ENCODE measurements around the gene AFF3. TPM values are rescaled to one million over a fixed set of nuclear protein-coding genes. Genes with fewer than 3 reads are reported as not detected.
"Not testable (repeated sequence)": the region's sequence is repeated elsewhere in the genome, so short reads cannot be mapped to it uniquely, and the experiment has no call there.

Gene AFF3
- total RNA-seq, 3 donors from 2014 or later, result 2.1 to 2.6 (median 2.2) TPM

DNA sequence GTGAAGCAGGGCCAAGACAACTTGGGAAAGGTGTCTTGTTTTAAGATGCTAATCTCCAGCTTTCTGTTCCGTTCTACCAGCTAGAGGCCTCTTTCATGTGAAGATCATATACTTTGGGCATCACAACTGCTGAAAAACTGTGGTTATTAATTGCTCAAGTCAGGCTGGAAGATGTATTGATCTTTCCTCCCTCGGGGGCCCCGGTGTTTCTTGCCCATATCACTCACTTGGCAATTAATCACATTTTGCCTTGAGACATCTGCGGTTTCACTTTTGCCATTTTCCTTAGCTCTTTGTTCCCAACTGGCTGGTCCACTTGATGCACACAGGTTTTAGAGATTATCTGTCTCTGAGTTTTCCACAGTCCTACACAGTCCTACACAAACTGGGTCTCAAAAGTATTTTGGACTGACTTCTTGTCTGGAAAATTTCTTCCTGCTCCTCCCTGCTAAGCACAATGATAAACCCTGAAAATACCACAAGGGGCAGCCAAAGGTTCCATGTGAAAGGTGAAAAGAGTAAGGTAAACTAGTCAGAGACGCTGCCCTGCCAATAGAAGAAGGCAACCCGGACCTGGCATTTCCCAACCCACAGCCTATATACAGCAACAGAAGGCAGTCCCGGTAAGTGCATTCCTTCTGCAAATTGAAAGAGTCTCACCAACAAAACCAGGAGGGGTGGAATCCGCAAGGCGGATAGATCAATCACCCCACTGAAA, 181.0 kb downstream of the AFF3 start:
- DNase-seq (no peak), ATAC-seq (no peak)
- Mint-ChIP-seq H3K36me3 (ENCODE audit: insufficient read depth) (peaks cover 3% of the 10 kb centered on the region), H3K9me3 (no peaks in the 10 kb centered on the region), H3K4me1 (ENCODE audit: low read depth) (peaks cover 2% of the 10 kb centered on the region), H3K4me3 (no peak overlapping the region), H3K27me3 (ENCODE audit: low read depth) (no peaks in the 10 kb centered on the region)

DNA sequence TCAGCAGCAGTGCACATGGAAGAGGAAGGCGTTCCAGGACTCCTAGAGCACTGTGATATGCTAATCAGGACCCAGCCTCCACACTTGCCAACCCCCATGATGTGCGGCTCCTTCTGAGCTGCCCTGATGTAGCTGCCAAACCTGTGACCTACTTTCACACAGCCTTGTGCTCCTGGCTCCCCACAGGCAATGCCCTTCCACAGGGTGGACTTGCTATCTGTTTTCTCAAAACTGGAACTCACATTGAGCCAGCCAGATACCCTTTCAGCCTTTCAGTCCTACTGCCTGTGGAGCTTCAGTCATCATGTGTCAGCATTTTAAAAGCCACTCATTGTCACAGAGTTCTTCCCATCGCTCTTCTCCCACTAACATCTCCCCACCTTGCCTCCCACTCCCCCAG, 181.6 kb downstream of the AFF3 start:
- no peaks in the 10 kb centered on the region for H3K9me3 Mint-ChIP-seq
- H3K36me3 Mint-ChIP-seq (ENCODE audit: insufficient read depth), result peaks cover 3% of the 10 kb centered on the region

DNA sequence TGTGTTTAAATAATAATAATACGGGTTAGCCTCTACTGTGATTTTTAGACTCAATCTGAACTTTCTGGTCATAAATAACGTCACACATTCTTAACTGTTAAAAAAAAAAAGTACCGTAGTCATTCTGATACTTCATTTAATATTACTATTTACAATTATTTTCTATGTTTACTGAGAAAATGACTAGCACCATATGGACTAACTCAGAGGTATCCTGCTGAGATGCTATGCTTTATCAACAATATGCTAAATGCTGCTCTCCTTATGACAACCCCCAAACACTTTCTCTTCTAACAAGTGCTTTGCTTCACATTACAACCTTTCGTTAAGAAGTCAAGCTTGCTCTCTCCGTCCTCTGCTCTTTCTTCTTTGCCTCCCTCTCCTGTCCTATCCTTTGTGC, 182.1 kb downstream of the AFF3 start:
- no peaks in the 10 kb centered on the region for H3K9me3 Mint-ChIP-seq
- H3K27me3 Mint-ChIP-seq (ENCODE audit: low read depth), result no peaks in the 10 kb centered on the region
- H3K36me3 Mint-ChIP-seq (ENCODE audit: insufficient read depth), result peaks cover 3% of the 10 kb centered on the region
- ATAC-seq (no peak), DNase-seq (no peak)
- H3K4me1 Mint-ChIP-seq (ENCODE audit: low read depth), result peaks cover 2% of the 10 kb centered on the region
- no peak overlapping the region for H3K4me3 Mint-ChIP-seq

More for the DNA sequence above, 181.6 kb downstream of the AFF3 start:
- no peak for DNase-seq
- no peak for ATAC-seq
- H3K4me1 Mint-ChIP-seq (ENCODE audit: low read depth), result peaks cover 2% of the 10 kb centered on the region
- no peak overlapping the region for H3K4me3 Mint-ChIP-seq
- no peaks in the 10 kb centered on the region for H3K27me3 Mint-ChIP-seq (ENCODE audit: low read depth)

- DNase-seq (no peak), ATAC-seq (no peak)
- H3K4me1 Mint-ChIP-seq (ENCODE audit: low read depth), result peaks cover 2% of the 10 kb centered on the region
- H3K27me3 Mint-ChIP-seq (ENCODE audit: low read depth), result no peaks in the 10 kb centered on the region
- peaks cover 3% of the 10 kb centered on the region for H3K36me3 Mint-ChIP-seq (ENCODE audit: insufficient read depth)
- H3K9me3 Mint-ChIP-seq, result no peaks in the 10 kb centered on the region
- no peak overlapping the region for H3K4me3 Mint-ChIP-seq
Observed at GRCh38 chr2:99959261-99960014, 183.0 kb downstream of the AFF3 start.

DNA sequence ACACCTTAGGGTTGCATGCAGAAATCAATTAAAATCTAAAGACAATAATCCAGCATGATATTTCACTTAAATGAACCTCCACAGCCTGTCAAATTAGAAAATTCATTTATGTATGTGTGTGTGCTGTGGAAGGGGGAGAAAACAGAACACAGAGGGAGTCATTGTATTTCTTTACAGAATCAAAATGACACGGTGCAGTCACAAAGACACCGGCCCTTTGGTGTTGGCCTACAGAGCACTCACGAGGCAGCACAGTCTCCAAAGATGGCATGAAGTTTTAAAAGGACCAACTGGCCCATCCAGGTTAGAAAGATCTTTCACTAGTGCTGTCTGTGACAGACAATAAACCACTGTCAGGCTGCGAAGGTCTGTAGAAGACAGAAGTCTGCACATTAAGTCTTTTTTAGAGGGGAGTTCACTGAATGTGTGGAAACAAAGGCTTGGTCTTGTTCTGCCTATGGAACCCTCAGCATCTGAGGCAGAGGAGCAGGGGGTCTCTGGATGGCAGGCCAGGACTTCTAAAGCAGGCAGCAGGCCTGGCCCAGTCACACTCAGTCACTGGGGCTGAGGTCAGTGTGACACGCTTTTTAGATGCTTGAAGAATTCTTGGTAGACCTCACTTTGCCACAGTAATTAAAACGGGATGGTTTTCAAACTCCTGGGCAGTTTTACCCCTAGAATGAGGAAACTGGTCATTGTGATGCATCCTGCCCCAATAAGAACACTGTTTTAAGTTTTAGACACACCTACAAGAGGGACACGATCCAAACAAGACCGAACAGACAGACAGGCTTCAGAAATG, 184.9 kb downstream of the AFF3 start:
- no peaks in the 10 kb centered on the region for H3K9me3 Mint-ChIP-seq
- H3K4me1 Mint-ChIP-seq (ENCODE audit: low read depth), result peaks cover 2% of the 10 kb centered on the region
- peaks cover 3% of the 10 kb centered on the region for H3K36me3 Mint-ChIP-seq (ENCODE audit: insufficient read depth)
- no peak overlapping the region for H3K4me3 Mint-ChIP-seq
- ATAC-seq, result no peak
- H3K27me3 Mint-ChIP-seq (ENCODE audit: low read depth), result no peaks in the 10 kb centered on the region
- no peak for DNase-seq

GRCh38 chr2:99956232-99957030, 186.0 kb downstream of the AFF3 start:
- no peak for ATAC-seq
- H3K36me3 Mint-ChIP-seq (ENCODE audit: insufficient read depth), result peaks cover 3% of the 10 kb centered on the region

DNA sequence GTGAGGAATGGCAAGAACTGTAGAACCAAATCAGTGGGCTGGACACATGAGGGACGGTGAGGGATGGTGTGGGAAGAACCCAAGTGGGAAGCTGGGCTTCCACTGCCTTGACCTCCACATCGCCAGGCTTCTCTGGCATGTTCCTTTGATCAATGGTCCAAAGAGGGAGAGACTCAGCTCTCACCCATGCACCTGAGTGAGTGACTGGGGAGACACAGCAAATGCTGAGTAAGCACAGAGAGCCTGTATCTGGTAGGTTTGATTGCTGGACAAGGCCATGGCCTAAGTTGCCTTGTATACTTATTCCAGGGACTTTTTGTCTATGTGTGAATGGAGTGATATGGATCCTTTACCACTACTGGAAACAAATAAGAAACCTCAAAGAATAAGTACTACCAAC, 188.6 kb downstream of the AFF3 start:
- Mint-ChIP-seq H3K36me3 (ENCODE audit: insufficient read depth) (peaks cover 3% of the 10 kb centered on the region), H3K4me1 (ENCODE audit: low read depth) (no peaks in the 10 kb centered on the region), H3K9me3 (no peaks in the 10 kb centered on the region), H3K27me3 (ENCODE audit: low read depth) (no peaks in the 10 kb centered on the region), H3K4me3 (no peak overlapping the region)
- ATAC-seq (no peak), DNase-seq (no peak)

More at GRCh38 chr2:99956232-99957030, 186.0 kb downstream of the AFF3 start:
- no peak for DNase-seq
- Mint-ChIP-seq H3K4me3 (no peak overlapping the region), H3K27me3 (ENCODE audit: low read depth) (no peaks in the 10 kb centered on the region), H3K4me1 (ENCODE audit: low read depth) (peaks cover 2% of the 10 kb centered on the region), H3K9me3 (no peaks in the 10 kb centered on the region)

GRCh38 chr2:99949963-99950362, 192.4 kb downstream of the AFF3 start:
- H3K4me3 Mint-ChIP-seq, result no peak overlapping the region
- H3K9me3 Mint-ChIP-seq, result no peaks in the 10 kb centered on the region
- ATAC-seq (no peak), DNase-seq (no peak)
- no peaks in the 10 kb centered on the region for H3K4me1 Mint-ChIP-seq (ENCODE audit: low read depth)
- peaks cover 5% of the 10 kb centered on the region for H3K36me3 Mint-ChIP-seq (ENCODE audit: insufficient read depth)
- H3K27me3 Mint-ChIP-seq (ENCODE audit: low read depth), result no peaks in the 10 kb centered on the region

DNA sequence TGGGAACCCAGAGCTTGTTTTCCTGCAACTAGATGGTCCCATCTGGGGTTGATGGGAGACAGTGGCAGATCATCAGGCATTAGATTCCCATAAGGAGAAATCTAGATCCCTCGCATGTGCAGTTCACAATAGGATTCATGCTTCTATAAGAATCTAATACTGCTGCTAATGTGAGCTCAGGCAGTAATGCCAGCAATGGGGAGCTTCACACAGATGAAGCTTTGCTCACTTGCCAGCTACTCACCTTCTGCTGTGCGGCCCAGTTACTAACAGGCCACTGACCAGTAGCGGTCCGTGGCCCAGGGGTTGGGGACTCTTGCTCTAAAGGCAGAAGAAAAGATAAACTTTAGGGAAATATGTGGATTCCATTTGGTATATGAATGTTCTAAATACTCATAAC, 192.9 kb downstream of the AFF3 start:
- DNase-seq (no peak), ATAC-seq (no peak)
- Mint-ChIP-seq H3K9me3 (no peaks in the 10 kb centered on the region), H3K4me3 (no peak overlapping the region), H3K36me3 (ENCODE audit: insufficient read depth) (peaks cover 5% of the 10 kb centered on the region), H3K27me3 (ENCODE audit: low read depth) (no peaks in the 10 kb centered on the region), H3K4me1 (ENCODE audit: low read depth) (no peaks in the 10 kb centered on the region)

GRCh38 chr2:99948010-99948409, 194.4 kb downstream of the AFF3 start:
- H3K27me3 Mint-ChIP-seq (ENCODE audit: low read depth), result no peaks in the 10 kb centered on the region
- peaks cover 6% of the 10 kb centered on the region for H3K36me3 Mint-ChIP-seq (ENCODE audit: insufficient read depth)
- DNase-seq, result no peak
- H3K4me1 Mint-ChIP-seq (ENCODE audit: low read depth), result no peaks in the 10 kb centered on the region
- no peak for ATAC-seq
- no peaks in the 10 kb centered on the region for H3K9me3 Mint-ChIP-seq
- H3K4me3 Mint-ChIP-seq, result no peak overlapping the region

DNA sequence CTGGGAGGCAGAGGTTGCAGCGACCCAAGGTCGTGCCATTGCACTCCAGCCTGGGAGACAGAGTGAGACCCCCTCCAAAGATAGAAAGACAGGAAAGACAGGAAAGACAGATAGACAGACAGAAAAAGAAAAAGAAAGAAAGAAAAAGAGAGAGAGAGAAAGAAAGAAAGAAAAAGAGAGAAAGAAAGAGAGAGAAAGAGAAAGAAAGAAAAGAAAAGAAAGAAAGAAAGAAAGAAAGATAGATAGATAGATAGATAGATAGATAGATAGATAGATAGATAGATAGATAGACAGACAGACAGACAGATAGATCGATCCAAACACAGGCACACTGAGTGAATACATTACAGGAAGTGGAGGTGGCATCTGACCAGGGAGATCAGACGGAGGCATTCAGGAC, 195.0 kb downstream of the AFF3 start:
- not testable (repeated sequence) for H3K4me1 Mint-ChIP-seq (ENCODE audit: low read depth); ATAC-seq; H3K36me3 Mint-ChIP-seq (ENCODE audit: insufficient read depth); H3K27me3 Mint-ChIP-seq (ENCODE audit: low read depth); H3K9me3 Mint-ChIP-seq; DNase-seq; H3K4me3 Mint-ChIP-seq

DNA sequence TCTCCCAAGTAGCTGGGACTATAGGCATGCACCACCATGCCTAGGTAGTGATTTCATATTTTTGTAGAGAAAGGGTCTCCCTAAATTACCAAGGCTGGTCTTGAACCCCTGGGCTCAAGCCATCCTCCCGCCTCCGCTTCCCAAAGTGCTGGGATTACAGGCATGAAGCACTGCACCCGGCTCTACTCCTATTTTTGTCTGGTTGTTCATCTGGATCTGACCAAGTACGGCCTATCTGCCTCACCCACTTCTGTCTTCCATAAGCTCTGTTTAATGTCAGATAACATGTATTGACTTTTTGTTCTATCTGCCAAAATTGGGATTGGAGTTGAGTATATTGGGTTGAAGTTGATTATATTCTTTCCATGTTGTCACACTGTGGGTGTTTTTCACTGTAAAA, 198.4 kb downstream of the AFF3 start:
- DNase-seq, result no peak
- H3K4me1 Mint-ChIP-seq (ENCODE audit: low read depth), result no peaks in the 10 kb centered on the region
- no peak for ATAC-seq
- peaks cover 6% of the 10 kb centered on the region for H3K36me3 Mint-ChIP-seq (ENCODE audit: insufficient read depth)
- no peaks in the 10 kb centered on the region for H3K27me3 Mint-ChIP-seq (ENCODE audit: low read depth)
- H3K4me3 Mint-ChIP-seq, result no peak overlapping the region
- H3K9me3 Mint-ChIP-seq, result no peaks in the 10 kb centered on the region

GRCh38 chr2:99942561-99943347, 199.6 kb downstream of the AFF3 start:
- Mint-ChIP-seq H3K9me3 (no peaks in the 10 kb centered on the region), H3K4me3 (no peak overlapping the region), H3K27me3 (ENCODE audit: low read depth) (no peaks in the 10 kb centered on the region), H3K4me1 (ENCODE audit: low read depth) (no peaks in the 10 kb centered on the region), H3K36me3 (ENCODE audit: insufficient read depth) (peaks cover 6% of the 10 kb centered on the region)
- DNase-seq (no peak), ATAC-seq (no peak)
